Amniotic epithelial cell (primary cell): Measurements from ENCODE around the gene MYO6.

Source experiments
- DNase-seq: peaks from one replicate; pipeline ENCODE4 v3.0.0-alpha.2; 2010; ENCODE audit warnings: low read depth

The MYO6 gene

DNA sequence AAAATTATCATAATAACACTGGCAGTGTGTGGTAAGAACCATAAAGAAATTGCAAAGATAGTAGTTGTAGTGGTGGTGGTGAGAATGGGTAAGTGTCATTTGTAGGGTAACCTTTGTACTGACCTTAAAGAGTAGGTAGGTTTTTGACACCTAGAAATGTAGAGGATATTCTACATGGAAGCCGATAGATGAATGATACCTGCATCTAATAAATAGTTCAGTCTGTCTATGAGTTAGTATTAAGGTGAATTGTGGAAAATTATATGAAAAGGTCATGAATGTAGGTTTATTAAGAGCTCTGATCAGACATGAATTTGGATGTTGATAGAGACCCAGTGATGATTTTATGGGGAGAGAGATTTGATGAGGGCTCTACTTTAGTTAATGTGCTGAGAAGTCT lies 78.1 kb downstream of the MYO6 start:
- no peak for DNase-seq

DNA sequence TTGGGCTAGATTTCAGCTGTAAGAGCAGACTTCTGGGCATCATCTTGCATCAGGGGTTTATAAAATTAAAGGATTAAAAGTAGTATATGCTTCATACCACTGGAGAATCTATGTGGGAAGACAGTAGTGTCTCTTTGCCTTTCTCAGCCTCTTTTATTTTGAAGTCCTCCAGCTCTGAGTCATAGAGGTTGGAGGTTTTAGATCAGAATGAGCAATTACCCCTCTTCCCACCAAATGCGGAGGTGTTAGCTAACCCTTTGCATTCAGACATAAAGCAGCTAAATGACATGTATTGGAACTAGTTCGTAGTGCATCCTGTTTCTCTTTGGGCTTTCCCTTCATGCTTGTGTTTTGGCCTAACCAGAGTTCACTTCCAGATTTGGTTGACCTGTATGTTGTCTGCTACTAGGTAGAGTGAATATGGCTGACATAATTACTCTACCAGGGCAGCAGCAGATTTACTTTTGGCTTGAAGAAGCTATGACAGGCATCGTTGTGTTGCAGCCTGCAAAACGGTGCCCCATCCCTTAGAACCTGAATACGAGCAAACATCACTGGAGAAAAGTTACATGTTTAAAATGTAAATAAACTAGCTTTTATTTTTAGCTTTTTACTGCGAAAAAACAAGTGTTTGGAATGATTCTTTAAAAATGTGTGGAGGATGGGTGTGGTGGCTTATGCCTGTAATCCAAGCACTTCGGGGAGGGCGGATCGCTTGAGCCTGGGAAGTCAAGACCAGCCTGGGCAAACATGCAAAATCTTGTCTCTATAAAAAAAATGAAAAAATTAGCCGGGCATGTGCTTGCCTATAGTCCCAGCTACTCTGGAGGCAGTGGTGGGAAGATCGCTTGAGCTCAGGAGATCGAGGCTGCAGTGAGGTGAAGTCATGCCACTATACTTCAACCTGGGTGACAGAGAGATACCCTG lies 82.2 kb downstream of the MYO6 start:
- peak; percentile 63 for DNase-seq

DNA sequence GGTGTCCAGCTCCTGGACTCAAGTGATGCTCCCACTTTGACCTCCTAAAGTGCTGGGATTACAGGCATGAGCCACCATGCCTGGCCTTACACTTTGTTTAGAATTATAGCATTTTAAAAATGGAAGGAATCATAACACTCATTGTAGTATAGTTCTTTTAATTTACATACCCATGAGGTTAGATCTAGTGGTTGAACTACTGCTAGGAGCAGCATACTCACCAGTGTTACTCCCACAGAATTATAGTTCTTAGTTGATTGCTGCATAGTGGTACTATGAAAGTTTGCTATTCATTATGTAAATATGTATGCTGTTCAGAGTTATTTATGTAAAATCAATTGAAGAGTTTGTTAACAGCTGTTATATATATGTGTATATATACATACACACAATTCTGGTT lies 85.4 kb downstream of the MYO6 start:
- DNase-seq = no peak

DNA sequence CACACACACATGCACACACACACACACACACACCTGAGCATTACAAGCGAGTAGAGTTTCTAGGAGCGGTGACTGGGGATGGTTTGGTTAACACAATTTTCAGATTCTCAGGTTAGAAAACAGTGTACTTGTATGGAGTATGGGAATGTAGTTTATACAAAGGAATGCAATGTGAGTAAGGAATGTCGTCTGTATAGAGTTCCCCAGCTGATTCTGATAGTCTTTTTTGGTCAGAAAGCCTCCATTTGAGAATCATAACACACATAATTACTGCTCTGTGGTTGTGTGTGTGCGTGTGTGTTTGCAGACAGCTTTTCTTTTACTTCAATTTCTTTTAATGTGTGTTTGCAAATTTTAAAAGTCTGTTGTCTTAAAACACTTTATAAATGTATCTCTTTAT lies 93.2 kb downstream of the MYO6 start:
- no peak for DNase-seq

DNA sequence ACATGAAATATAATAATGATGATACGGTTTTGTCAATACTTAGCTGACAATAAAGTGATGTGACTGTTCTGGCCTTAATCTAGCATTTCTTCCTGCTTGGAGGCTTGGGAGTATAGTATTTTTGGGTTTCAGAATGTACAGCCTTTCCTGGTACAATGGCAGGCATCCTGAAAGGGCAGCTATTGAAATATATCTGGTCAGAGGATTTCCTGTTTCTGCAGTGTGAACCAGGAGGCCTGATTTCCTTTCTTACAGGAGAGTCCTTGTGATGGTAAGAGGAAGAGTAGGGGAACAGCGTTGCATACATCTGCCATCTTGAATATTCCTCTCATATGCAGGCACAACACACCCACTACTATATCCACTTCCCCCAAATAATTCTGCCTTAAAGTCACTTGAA lies 93.7 kb downstream of the MYO6 start:
- no peak for DNase-seq

DNA sequence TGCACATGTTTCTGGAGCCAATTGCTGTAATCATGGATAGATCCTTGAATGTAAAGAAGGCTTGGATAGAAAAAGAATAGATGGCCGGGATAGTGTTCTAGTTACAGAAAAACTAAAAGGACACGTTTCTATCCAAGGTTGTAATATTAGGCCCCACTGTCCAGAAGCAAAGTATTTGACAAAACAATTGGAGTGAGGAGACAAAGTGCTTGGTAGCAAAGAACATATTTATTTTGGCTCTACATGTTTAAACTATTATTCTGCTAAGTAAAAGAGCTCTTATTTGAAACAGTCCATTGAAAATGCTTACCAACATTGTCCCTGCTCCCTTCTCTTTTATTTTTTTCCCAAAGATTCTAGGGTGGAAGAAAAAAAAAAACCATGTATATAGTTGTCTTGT lies 94.4 kb downstream of the MYO6 start:
- no peak for DNase-seq

DNA sequence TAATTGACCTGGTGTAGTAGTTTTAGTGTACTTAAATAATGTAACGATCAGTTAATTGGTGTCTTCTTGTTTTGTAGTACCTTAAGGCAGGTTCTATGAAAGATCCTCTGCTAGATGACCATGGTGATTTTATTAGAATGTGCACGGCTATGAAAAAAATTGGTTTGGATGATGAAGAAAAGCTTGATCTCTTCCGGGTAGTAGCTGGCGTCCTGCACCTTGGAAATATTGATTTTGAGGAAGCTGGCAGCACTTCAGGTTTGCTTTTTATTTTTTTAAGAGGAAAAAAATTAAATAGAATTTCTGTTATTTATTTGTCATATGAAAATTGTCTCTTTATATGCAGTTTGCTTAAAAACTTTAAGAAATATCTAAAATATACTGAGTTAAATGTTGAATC lies 99.2 kb downstream of the MYO6 start:
- no peak for DNase-seq

DNA sequence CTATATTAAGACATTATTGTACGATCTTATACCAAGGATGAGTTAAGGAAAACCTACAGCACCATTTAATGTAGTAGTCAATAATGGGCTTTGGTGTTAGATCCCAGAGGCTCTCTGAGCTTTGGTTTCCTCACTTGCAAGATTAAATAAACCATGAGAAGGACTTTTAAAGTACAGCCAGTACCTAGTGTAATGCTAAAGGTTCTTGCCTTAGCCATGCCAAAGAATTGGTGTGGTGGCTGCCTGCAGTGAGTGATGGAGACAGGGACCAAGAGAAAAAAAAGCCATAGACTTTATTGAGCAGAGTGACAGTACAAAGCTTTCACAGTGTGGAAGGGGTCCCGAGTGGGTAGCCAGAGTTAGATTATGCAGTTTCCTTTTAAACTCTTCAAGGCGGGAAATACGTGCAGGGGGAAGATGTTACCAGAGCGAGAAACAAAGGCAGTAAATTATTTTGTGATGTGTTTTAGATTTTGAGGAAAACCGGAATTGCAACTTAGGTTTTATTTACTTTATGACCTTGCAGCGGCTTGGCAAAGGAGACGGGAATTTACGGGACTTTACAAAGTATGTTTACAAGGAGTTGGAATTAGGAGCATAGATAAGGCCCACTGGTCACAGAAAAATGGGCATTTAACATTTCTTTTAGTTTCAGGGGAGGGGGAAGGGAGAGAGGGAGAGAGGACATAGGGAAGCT lies 100.4 kb downstream of the MYO6 start:
- DNase-seq = peak; percentile 34

DNA sequence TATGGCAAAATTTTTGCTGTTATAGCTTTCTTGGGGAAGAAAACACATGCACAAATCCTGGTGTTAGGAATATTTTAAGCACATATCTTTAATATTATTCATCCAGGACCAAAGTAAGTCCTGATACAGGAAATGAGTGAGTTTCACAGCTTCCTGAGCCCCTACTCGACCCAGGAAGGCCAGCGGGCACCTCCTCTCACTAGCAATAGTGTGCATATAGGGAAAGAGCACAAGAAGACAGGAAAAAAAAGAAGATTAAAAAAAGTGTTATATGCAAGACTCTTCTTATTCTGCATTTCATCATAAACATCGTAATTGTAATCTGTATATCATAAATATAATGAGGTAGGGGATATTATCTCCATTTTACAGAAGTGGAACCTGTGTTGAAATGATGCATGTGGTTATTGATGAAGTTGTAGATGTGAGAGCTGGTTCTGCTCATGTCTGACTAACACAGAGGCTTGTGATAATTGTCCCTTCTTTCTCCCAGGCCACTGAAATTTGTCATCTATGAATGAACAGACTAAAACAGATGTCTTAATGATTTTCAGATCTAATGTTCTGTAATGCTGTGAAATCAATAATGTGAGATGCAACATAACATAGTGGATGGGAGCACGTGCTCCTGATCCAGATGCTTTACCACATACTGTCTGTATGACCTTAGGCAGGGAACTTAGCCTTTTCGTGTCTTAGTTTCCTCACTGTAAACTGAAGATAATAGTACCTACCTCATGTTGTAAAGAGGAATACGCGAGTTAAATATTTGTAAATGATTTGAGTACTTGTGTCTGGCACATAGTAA lies 101.2 kb downstream of the MYO6 start:
- DNase-seq = peak; percentile 3

DNA sequence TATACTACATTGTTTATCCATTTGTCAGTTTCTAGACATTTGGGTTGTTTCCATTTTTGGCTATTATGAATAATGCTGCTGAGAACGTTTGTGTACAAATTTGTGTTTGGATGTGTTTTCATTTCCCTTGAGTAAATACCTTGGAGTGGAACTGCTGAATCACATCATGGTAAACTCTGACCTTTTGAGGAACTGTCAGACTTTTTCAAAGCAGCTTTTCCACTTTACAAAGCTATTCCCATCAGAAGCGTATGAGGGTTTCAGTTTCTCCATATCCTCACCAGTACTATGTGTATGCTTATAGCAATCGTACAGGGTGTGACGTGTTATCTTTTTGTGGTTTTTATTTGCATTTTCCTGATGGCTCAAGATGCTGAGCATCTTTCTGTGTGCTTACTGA lies 103.7 kb downstream of the MYO6 start:
- DNase-seq = peak; percentile 78

DNA sequence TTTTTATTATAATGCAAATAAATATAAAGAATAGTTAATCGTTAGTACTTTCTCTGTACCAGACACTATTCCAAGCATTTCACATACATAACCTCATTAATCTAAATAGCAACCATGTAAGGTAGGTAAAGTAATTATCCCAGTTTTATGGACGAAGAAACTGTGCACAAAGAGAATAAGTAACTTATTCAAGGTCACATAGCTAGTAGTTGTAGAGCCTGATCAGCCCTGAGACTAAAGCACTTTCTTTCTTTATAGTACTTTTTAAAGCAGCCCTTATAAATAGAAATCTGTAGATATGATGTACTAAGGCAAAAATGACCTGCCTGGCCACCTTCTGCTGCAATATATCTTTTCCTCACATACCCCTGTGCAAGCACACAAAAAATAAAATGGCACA lies 104.8 kb downstream of the MYO6 start:
- DNase-seq = no peak

DNA sequence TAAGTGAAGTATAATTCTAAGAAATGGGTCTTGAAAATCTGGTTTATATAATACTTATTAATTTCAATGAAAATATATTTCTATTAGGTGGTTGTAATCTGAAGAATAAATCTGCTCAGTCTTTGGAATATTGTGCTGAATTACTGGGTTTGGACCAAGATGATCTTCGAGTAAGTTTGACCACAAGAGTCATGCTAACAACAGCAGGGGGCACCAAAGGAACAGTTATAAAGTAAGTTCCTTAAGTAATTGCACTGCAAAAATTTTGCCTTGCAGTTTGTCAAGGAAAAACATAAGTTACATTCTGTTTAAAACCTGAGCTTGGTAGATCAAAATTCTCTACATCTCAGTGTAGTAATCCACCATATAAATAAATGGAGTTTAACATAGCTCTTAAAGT lies 106.0 kb downstream of the MYO6 start:
- DNase-seq = peak; percentile 77

DNA sequence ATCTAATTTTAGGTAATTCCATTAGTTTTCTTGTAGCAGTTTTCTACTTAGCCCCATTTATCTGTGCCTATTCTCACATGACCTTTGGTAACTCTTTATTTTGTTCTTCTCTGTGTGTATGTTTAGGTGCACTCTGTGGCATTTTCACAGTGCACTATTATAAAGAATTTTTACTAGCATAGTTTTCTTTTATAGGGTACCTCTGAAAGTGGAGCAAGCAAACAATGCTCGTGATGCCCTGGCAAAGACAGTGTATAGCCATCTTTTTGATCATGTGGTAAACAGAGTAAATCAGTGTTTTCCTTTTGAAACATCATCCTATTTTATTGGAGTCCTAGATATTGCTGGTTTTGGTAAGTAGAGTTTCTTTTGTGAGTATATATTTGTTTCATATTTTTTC lies 107.9 kb downstream of the MYO6 start:
- no peak for DNase-seq

DNA sequence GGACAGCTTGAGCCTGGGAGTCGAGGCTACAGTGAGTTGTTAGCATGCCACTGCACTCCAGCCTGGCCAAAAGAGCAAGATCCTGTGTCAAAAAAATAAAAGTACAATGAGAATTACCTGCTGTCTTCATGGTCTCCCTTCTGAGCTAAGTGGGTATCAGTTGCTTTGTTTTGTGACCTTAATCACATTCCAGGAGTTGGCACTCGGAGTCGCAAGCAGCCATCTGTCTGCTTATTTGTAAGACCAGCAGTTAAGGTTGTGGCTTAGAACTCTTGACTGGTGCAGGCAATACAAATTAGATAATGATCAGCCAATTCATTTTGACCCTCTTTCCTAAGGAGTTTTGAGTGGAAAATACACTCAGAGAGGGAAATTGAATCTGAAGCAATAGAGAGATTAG lies 114.0 kb downstream of the MYO6 start:
- no peak for DNase-seq

DNA sequence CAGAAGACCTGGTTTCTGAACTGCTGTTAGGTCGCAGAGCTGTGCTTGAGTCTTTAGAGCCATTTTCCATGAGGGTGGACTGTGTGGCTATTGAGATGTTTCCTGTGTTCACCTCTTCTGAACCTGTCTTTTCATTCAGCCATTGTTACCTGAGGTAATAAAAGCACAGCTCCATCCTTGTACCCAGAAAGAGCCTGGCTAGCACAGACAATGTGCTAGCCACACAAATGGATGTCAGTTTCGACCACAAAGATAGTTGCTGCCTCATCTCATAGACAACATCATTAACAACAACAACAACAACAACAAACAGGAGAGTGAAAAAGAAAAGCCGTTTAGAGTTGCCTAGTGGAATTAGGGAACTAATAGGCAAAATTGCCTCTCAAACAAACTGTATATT lies 114.7 kb downstream of the MYO6 start:
- DNase-seq = no peak

DNA sequence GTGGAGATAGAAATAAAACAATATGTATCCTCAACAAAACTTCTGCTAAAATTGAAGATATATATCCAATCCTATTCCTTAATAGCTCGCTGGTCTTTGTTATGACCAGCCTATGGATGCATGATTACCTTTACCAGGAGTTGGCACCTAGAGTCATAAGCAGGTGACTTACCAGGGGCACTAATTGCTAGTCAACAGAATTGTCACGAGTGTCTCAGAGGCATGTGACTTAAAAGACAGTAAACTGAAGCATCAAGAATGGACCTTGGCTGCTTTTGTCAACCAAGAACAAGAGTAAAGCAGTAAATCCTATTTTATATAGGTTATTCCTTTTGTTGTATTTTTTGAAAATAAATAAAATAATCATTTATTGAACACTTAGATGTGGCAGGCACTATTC lies 115.4 kb downstream of the MYO6 start:
- no peak for DNase-seq

DNA sequence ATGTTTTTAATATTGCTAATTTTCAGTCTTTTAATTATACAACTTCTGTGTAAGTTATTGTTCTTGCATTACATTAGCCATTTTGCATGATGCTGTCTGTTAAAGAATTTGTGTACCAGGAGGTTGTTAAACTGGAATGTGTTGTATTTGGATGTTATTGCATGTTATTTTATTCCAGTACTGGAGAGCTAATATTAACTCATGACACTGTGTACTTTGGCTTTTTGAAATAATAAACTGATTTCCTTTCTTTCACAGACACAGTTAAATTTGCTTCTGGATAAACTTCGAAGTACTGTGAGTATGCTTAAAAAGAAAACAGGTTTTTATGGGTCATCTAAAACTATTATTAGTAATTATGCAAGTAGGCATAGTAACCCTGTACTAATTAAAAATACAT lies 121.3 kb downstream of the MYO6 start:
- no peak for DNase-seq

DNA sequence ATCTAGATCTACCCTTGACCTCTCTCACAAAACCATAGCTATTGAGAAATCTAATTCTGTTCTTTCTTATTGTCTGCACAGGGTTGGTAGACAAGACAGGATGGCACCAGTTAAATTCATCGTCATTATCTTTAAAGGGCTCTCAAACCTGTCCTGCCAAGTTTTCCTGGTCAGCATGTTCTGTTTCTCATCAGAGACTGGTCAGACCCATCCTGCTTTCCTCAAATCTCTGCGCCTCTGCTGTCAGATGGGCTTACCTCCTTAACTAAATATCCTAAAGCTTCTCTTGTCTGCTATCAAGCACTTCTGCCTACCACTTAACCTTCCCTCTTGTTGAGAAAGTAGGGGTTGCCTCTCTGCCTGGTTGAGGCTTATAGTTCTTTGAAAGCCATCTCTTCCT lies 125.2 kb downstream of the MYO6 start:
- peak; percentile 11 for DNase-seq

DNA sequence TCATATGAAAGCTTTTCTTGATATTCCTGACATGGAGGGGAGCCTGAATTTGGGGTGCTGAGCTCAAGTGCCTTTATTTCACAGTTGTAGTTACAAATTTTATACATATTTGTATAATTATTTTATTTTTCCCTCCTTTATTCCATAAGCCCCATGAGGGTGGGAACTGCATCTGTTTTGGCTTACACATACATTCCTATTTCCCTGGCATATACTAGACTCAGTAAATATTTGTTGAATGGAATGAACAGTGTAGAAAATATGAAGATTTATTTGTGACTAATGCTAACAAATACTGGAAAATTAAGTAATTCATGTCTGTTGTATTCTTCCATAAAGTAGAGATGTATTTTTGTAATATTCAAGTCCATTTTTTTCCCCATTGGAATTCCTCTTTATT lies 127.1 kb downstream of the MYO6 start:
- DNase-seq = no peak

DNA sequence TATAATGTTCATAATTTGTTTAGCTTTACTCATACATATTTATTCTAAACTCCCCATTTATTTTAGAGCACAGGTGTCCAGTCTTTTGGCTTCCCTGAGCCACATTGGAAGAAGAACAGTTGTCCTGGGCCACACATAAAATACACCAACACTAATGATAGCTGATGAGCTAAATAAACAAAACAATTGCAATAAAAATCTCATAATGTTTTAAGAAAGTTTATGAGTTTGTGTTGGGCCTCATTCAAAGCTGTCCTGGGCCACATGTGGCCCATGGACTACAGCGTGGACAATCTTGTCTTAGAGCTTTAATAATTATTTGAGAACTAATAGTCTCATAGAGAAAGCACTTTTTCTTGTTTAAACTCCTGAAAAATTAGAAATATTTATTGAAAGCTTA lies 131.3 kb downstream of the MYO6 start:
- DNase-seq = no peak

DNA sequence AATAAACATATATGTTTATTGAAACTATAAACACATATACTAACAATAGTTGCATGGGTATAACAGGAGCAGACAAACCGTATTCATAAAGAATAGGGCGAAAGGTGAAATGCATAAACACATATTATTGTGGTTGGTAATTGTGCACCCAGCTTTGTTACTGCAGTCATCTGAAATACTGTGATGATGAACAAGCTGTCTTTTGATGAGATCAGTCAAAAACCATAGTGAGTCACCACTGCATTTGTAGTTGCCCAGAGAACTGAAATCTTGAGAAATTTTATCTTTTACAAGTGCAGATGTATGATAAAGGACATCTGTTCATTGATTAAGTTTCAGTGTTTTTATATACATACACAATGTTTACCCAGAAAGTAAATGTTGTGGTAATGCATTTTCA lies 133.7 kb downstream of the MYO6 start:
- DNase-seq = peak; percentile 81

DNA sequence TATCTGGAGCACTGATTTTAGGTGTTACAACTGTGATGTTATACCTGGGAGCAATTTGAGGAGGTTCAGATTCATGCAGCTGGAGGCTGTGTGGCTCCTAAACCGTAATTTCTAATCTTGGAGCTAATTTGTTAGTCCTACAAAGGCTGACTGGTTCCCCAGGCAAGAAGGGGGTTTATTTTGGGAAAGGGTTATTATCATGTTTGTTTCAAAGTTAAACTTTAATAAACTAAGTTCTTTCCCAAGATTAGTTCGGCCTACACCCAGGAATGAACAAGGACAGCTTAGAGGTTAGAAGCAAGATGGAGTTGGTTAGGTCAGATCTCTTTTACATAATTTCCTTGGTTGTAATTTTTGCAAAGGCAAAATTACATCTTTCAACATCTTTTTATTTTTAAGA lies 135.8 kb downstream of the MYO6 start:
- no peak for DNase-seq

DNA sequence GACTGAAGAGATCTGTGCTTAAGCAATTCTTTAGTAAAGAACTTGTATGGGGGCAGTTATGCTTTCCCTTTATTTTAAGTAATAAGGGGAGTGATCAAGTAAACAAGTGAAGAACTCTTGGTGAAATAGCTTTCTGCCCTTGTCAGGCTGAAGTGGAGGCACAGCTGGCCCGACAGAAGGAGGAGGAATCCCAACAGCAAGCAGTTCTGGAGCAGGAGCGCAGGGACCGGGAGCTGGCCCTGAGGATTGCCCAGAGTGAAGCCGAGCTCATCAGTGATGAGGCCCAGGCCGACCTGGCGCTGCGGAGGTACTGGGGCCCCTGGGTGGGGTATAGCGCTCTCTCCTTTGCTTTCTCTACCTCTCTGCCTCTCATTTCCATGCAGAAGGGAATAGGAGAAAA lies 143.3 kb downstream of the MYO6 start:
- no peak for DNase-seq
